ENCODE results near the gene AKAP6.

AKAP6 gene

DNA sequence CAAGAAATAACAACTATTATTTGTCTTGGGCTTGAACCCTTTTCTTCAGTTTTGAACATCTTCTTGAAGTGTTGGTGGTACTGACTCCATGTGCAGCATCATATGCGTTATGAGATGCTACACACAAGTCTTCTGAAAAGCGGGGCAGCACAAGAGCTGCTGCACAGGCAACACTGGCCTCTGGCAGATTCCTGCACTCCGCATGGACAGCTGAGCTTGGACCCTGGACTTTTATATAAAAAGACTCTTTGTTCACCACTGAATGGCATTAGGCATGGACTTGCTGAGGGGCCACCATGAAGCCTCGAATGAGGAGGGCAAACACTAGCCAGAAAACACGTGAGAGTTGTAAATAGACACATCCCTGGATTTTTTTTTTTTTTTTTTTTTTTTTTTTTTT, 398.7 kb downstream of the AKAP6 start:
- H3K36me3 ChIP-seq (ENCODE audit: control insufficient read depth, insufficient read depth, low read length), result no peaks in the 10 kb centered on the region
- no peaks in the 10 kb centered on the region; the same call in 1 of the 2 replicates for H3K27me3 ChIP-seq (ENCODE audit: control insufficient read depth, insufficient read depth, low read length)
- H3K4me1 ChIP-seq (ENCODE audit: control insufficient read depth, insufficient read depth, low read length), result no peaks in the 10 kb centered on the region
- no peak overlapping the region for H3K4me3 ChIP-seq (ENCODE audit: low read length)
- no peak for DNase-seq (ENCODE audit: low read depth, low spot score)
- no peak overlapping the region for H3K27ac ChIP-seq (ENCODE audit: low read length)
- no peaks in the 10 kb centered on the region for H3K9me3 ChIP-seq (ENCODE audit: control insufficient read depth, insufficient read depth, low read length)
- no CpG with 5 or more reads among the region's 5 CpGs for WGBS (ENCODE audit: insufficient coverage, insufficient read length)

GRCh38 chr14:32728526-32728925, 399.4 kb downstream of the AKAP6 start:
- WGBS (ENCODE audit: insufficient coverage, insufficient read length), result no CpG with 5 or more reads among the region's 1 CpG
- Histone ChIP-seq H3K36me3 (ENCODE audit: control insufficient read depth, insufficient read depth, low read length) (no peaks in the 10 kb centered on the region), H3K9me3 (ENCODE audit: control insufficient read depth, insufficient read depth, low read length) (no peaks in the 10 kb centered on the region), H3K27ac (ENCODE audit: low read length) (no peak overlapping the region), H3K4me3 (ENCODE audit: low read length) (no peak overlapping the region), H3K4me1 (ENCODE audit: control insufficient read depth, insufficient read depth, low read length) (no peaks in the 10 kb centered on the region), H3K27me3 (ENCODE audit: control insufficient read depth, insufficient read depth, low read length) (no peaks in the 10 kb centered on the region; the same call in 1 of the 2 replicates)
- no peak for DNase-seq (ENCODE audit: low read depth, low spot score)

- H3K4me1 ChIP-seq (ENCODE audit: control insufficient read depth, insufficient read depth, low read length), result no peaks in the 10 kb centered on the region
- H3K4me3 ChIP-seq (ENCODE audit: low read length), result no peak overlapping the region
- no CpG with 5 or more reads among the region's 5 CpGs for WGBS (ENCODE audit: insufficient coverage, insufficient read length)
- no peaks in the 10 kb centered on the region for H3K36me3 ChIP-seq (ENCODE audit: control insufficient read depth, insufficient read depth, low read length)
- H3K27me3 ChIP-seq (ENCODE audit: control insufficient read depth, insufficient read depth, low read length), result no peaks in the 10 kb centered on the region; the same call in 1 of the 2 replicates
- no peak overlapping the region for H3K27ac ChIP-seq (ENCODE audit: low read length)
- no peaks in the 10 kb centered on the region for H3K9me3 ChIP-seq (ENCODE audit: control insufficient read depth, insufficient read depth, low read length)
- DNase-seq (ENCODE audit: low read depth, low spot score), result no peak
These were observed 399.9 kb downstream of the AKAP6 start for GRCh38 chr14:32728976-32729375.

DNA sequence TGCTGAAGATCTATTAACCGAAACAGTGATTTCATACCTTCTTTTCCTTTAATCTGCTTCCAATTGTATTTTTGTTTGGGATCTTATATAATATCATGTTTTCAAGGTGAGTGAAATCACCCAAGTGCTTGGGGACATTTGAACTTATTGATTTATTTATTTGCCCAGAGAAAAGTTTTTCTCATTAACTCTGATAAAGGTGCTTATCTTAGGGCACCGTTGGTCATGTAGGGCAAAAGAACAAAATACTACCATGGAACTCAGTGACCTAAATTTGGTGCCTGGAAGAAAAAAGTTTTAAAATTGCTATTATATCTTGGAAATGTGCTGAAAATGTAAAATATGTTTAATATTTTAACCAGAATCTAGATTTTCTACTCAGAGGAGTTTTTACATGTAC, 402.2 kb downstream of the AKAP6 start:
- WGBS (ENCODE audit: insufficient coverage, insufficient read length), result no CpG with 5 or more reads among the region's 2 CpGs
- no peak for DNase-seq (ENCODE audit: low read depth, low spot score)

DNA sequence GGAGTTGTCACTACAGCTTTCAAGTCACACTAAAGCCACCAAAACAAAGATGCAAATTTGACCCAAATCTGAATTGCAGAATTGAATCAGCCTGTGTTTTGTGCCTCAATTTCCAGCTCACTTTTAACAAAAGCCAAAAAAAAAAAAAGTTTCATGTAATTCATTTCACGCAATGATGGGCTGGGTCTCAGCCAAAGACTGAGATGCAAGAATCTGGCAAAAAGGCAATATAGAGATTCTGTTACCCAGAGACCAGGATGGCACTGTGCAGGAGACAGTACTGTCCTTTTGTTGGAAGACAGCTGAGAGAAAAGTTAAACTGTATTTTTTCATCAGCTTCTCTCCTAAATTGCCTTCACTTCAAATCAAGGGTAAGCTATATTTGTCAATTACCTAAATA, 403.9 kb downstream of the AKAP6 start:
- Histone ChIP-seq H3K4me1 (ENCODE audit: control insufficient read depth, insufficient read depth, low read length) (no peaks in the 10 kb centered on the region; the same call in 1 of the 2 replicates), H3K27ac (ENCODE audit: low read length) (no peak overlapping the region), H3K4me3 (ENCODE audit: low read length) (no peak overlapping the region), H3K27me3 (ENCODE audit: control insufficient read depth, insufficient read depth, low read length) (no peaks in the 10 kb centered on the region; the same call in 1 of the 2 replicates), H3K9me3 (ENCODE audit: control insufficient read depth, insufficient read depth, low read length) (no peaks in the 10 kb centered on the region), H3K36me3 (ENCODE audit: control insufficient read depth, insufficient read depth, low read length) (no peaks in the 10 kb centered on the region)
- WGBS (ENCODE audit: insufficient coverage, insufficient read length), result no CpG with 5 or more reads among the region's 1 CpG
- no peak for DNase-seq (ENCODE audit: low read depth, low spot score)

More for the DNA sequence above, 402.2 kb downstream of the AKAP6 start:
- H3K27ac ChIP-seq (ENCODE audit: low read length), result no peak overlapping the region
- H3K36me3 ChIP-seq (ENCODE audit: control insufficient read depth, insufficient read depth, low read length), result no peaks in the 10 kb centered on the region
- H3K9me3 ChIP-seq (ENCODE audit: control insufficient read depth, insufficient read depth, low read length), result no peaks in the 10 kb centered on the region
- H3K4me3 ChIP-seq (ENCODE audit: low read length), result no peak overlapping the region
- H3K27me3 ChIP-seq (ENCODE audit: control insufficient read depth, insufficient read depth, low read length), result no peaks in the 10 kb centered on the region; the same call in 1 of the 2 replicates
- no peaks in the 10 kb centered on the region for H3K4me1 ChIP-seq (ENCODE audit: control insufficient read depth, insufficient read depth, low read length)

DNA sequence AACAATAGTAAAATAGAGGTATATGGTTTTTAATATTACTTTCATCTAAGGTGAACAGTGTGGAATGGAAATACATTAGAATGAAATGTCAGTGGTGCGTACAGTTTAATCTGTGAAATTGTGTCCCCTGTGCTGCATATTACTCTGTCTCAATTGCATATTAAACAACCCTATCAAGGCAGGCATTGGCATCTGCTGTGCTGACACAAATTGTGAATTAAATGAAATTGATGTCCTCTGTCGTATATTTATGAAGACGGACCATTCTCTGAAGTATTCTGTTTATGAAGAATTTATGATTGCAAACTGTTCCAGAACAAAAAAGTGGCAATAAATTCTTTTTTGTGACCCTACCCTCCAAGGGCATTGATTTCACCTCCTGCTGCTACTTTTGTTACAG, 405.2 kb downstream of the AKAP6 start:
- Histone ChIP-seq H3K27me3 (ENCODE audit: control insufficient read depth, insufficient read depth, low read length) (no peaks in the 10 kb centered on the region), H3K27ac (ENCODE audit: low read length) (no peak overlapping the region), H3K9me3 (ENCODE audit: control insufficient read depth, insufficient read depth, low read length) (no peaks in the 10 kb centered on the region), H3K4me1 (ENCODE audit: control insufficient read depth, insufficient read depth, low read length) (no peaks in the 10 kb centered on the region; the same call in 1 of the 2 replicates), H3K36me3 (ENCODE audit: control insufficient read depth, insufficient read depth, low read length) (no peaks in the 10 kb centered on the region), H3K4me3 (ENCODE audit: low read length) (no peak overlapping the region)
- WGBS (ENCODE audit: insufficient coverage, insufficient read length), result no CpG with 5 or more reads among the region's 3 CpGs
- DNase-seq (ENCODE audit: low read depth, low spot score), result no peak

- H3K27ac ChIP-seq (ENCODE audit: low read length), result no peak overlapping the region
- no CpG with 5 or more reads among the region's 3 CpGs for WGBS (ENCODE audit: insufficient coverage, insufficient read length)
- H3K9me3 ChIP-seq (ENCODE audit: control insufficient read depth, insufficient read depth, low read length), result no peaks in the 10 kb centered on the region
- H3K4me1 ChIP-seq (ENCODE audit: control insufficient read depth, insufficient read depth, low read length), result no peaks in the 10 kb centered on the region; the same call in 1 of the 2 replicates
- H3K36me3 ChIP-seq (ENCODE audit: control insufficient read depth, insufficient read depth, low read length), result no peaks in the 10 kb centered on the region
- DNase-seq (ENCODE audit: low read depth, low spot score), result no peak
- H3K27me3 ChIP-seq (ENCODE audit: control insufficient read depth, insufficient read depth, low read length), result no peaks in the 10 kb centered on the region
- H3K4me3 ChIP-seq (ENCODE audit: low read length), result no peak overlapping the region
These were observed 408.5 kb downstream of the AKAP6 start for GRCh38 chr14:32737621-32738020.

DNA sequence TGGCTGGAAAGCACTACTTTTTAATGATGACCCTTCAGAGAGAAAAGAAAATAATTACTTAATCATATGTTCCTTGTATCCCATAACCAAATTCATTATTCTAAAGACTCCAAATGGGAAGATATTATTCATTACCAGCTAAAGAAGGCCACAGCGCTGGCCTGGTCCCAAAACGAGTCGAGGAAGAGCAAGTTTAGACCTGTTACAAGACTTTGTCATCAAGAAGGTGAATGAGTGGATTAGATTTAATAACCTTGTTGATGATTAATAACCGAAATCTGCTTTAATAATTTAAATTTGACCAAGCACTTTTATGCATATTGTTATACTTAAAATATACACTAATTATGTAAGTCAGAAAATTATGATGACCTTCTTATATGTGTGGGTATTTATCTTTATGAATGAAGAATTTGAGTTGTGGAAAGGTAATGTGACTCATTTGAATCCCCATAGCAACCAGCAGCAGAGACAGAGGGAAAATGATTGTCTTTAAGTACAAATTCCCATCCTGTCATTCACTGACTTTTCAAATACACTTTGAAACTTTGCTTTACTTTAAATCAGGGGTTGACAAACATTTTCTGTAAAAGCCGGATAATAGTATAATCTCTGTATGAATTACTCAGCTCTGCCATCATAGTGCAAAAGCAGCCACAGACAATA, 409.2 kb downstream of the AKAP6 start:
- H3K4me1 ChIP-seq (ENCODE audit: control insufficient read depth, insufficient read depth, low read length), result no peaks in the 10 kb centered on the region; the same call in 1 of the 2 replicates
- H3K4me3 ChIP-seq (ENCODE audit: low read length), result no peak overlapping the region
- no peaks in the 10 kb centered on the region for H3K9me3 ChIP-seq (ENCODE audit: control insufficient read depth, insufficient read depth, low read length)
- no CpG with 5 or more reads among the region's 5 CpGs for WGBS (ENCODE audit: insufficient coverage, insufficient read length)
- H3K27me3 ChIP-seq (ENCODE audit: control insufficient read depth, insufficient read depth, low read length), result no peaks in the 10 kb centered on the region
- no peak for DNase-seq (ENCODE audit: low read depth, low spot score)
- no peak overlapping the region for H3K27ac ChIP-seq (ENCODE audit: low read length)
- H3K36me3 ChIP-seq (ENCODE audit: control insufficient read depth, insufficient read depth, low read length), result no peaks in the 10 kb centered on the region

DNA sequence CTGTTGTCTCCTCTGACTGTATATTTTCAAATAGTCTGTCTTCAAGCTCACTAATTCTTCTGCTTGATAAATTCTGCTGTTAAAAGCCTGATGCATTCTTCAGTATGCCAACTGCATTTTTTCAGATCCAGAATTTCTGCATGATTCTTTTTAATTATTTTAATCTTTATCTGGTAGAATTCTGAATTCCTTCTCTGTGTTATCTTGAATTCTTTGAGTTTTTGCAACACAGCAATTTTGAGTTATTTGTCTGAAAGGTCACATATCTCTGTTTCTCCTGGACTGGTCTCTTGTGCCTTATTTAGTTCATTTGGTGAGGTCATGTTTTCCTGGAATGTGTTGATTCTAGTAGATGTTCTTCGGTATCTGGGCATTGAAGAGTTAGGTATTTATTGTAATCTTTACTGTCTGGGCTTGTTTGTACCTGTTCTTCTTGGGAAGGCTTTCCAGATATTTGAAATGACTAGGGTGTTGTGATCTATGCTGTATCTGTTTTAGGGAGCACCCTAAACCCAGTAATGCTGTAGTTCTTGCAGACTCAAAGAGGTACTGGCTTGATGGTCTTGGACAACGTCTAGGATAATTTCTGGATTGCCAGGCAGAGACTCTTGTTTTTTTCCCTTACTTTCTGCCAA, 415.8 kb downstream of the AKAP6 start:
- Histone ChIP-seq H3K36me3 (ENCODE audit: control insufficient read depth, insufficient read depth, low read length) (no peaks in the 10 kb centered on the region), H3K4me1 (ENCODE audit: control insufficient read depth, insufficient read depth, low read length) (no peaks in the 10 kb centered on the region)
- WGBS (ENCODE audit: insufficient coverage, insufficient read length), result no CpG with 5 or more reads among the region's 2 CpGs

DNA sequence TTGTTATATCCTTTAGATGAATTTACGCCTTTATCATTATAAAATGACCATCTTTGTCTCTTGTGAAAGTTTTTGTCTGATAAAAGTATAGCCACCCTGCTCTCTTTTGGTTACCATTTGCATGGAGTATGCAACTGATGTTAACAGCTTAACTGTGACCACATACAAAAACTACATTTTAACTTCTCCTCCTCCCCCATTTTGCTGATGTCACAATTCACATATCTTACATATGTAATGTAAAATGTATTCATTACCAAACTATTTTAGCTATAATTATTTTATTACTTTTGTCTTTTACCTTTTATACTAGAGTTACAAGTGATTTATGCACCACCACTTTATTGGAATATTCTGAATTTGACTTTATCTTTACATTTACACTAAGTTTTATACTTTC, 425.1 kb downstream of the AKAP6 start:
- no peaks in the 10 kb centered on the region for H3K9me3 ChIP-seq (ENCODE audit: control insufficient read depth, insufficient read depth, low read length)
- WGBS (ENCODE audit: insufficient coverage, insufficient read length), result no CpG with 5 or more reads among the region's 1 CpG
- H3K27ac ChIP-seq (ENCODE audit: low read length), result no peak overlapping the region
- H3K4me1 ChIP-seq (ENCODE audit: control insufficient read depth, insufficient read depth, low read length), result no peaks in the 10 kb centered on the region
- H3K27me3 ChIP-seq (ENCODE audit: control insufficient read depth, insufficient read depth, low read length), result no peaks in the 10 kb centered on the region
- DNase-seq (ENCODE audit: low read depth, low spot score), result no peak
- H3K36me3 ChIP-seq (ENCODE audit: control insufficient read depth, insufficient read depth, low read length), result no peaks in the 10 kb centered on the region
- no peak overlapping the region for H3K4me3 ChIP-seq (ENCODE audit: low read length)

More for the DNA sequence above, 415.8 kb downstream of the AKAP6 start:
- no peak overlapping the region for H3K27ac ChIP-seq (ENCODE audit: low read length)
- DNase-seq (ENCODE audit: low read depth, low spot score), result no peak
- no peaks in the 10 kb centered on the region for H3K9me3 ChIP-seq (ENCODE audit: control insufficient read depth, insufficient read depth, low read length)
- H3K4me3 ChIP-seq (ENCODE audit: low read length), result no peak overlapping the region
- H3K27me3 ChIP-seq (ENCODE audit: control insufficient read depth, insufficient read depth, low read length), result no peaks in the 10 kb centered on the region
